ENCODE measurements around the gene BCL2L14. TPM values are rescaled to one million over a fixed set of nuclear protein-coding genes. Genes with fewer than 3 reads are reported as not detected.
"Not testable (repeated sequence)": the region's sequence is repeated elsewhere in the genome, so short reads cannot be mapped to it uniquely, and the experiment has no call there.

Gene BCL2L14
- total RNA-seq, 2 experiments from 2014 or later: 11.5 to 12.7 TPM

DNA sequence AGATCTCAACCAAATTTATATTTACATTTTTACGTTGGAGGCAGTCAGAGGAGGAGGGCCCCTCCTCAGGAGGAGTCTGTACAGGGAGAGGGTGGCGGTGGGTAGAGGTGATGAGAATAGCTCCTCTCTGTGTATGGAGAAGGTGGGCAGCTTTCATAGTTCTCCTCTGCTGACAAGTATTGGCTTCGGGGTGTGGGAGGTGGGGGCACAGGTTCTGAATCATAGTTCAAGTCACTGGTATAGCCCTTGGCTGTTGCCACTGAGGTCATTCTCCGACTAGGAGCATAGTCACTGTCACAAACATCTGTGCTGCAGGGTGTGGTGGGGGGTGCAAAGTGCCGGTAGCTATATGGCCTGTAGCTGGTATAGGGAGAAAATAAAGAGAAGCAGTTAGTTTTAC is 50.3 kb downstream of the BCL2L14 start:
- H3K36me3 Mint-ChIP-seq: peaks cover 3% of the 10 kb centered on the region
- no peaks in the 10 kb centered on the region for H3K4me1 Mint-ChIP-seq (ENCODE audit: low read depth)
- intact Hi-C loops (cut with micrococcal nuclease): no loop called here
- CTCF ChIA-PET: no interaction called here
- no peak overlapping the region for H3K27ac Mint-ChIP-seq
- DNase-seq: no peak
- POLR2A ChIA-PET: interaction anchor here (0.6 kb wide), 1 partner anchor 78 kb away, joined by 4 read pairs; no protein-coding TSS in a partner anchor
- H3K4me3 Mint-ChIP-seq: no peak overlapping the region
- H3K27me3 Mint-ChIP-seq: no peaks in the 10 kb centered on the region
- H3K9me3 Mint-ChIP-seq: no peaks in the 10 kb centered on the region

DNA sequence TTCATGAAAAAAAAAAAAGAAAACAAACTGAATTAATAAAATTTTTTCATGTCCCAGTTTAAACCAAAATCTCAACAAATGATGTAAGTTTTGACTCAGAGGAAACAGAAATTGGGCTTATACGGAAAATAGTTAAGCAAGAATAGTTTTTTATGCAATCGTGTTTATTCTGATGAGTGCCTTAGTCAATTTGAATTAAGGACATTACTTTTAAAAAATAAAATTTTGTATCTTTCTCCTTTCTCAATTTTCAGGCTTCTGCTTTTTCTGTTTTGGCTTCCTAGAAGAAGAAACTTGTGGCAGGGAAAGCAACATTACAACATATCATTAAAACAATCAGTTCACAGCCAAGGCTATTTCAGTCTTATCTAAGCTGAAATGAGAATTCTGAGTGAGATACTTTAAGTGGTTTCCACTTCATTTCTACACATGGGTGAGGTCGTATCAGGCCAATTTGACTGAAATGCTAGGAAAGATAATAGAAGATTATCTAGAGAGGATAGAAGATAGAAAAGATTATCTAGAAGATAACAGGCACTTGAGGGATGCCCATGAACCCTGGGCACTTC is 52.4 kb downstream of the BCL2L14 start:
- Mint-ChIP-seq H3K4me3 (no peak overlapping the region), H3K27ac (no peak overlapping the region), H3K9me3 (no peaks in the 10 kb centered on the region), H3K4me1 (ENCODE audit: low read depth) (no peaks in the 10 kb centered on the region), H3K27me3 (no peaks in the 10 kb centered on the region), H3K36me3 (peaks cover 3% of the 10 kb centered on the region)
- intact Hi-C loops (cut with micrococcal nuclease): no loop called here
- POLR2A ChIA-PET: no interaction called here
- CTCF ChIA-PET: interaction anchor here (0.7 kb wide), 1 partner anchor 38 kb away, joined by 3 read pairs; no protein-coding TSS in a partner anchor
- no peak for DNase-seq

DNA sequence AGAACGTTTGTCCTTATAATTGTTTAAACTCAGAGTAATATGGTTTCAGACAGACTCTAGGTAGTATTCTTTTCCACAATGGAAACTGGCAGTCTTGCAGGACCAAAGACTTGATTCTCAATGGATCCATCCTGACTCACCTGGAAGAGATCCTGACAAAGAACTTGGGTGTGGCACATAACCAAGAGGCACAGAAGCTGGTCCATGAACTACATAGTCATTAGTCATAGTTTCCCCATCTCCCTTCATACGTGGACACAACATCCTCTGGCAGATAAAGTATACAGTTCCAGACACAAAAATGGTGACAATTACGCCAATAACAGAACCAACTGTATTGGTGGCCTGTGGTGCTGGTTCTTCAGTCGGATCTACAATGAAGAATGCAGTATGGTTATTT is 55.8 kb downstream of the BCL2L14 start:
- H3K27me3 Mint-ChIP-seq: no peaks in the 10 kb centered on the region
- no peak overlapping the region for H3K27ac Mint-ChIP-seq
- CTCF ChIA-PET: no interaction called here
- POLR2A ChIA-PET: no interaction called here
- H3K4me3 Mint-ChIP-seq: no peak overlapping the region
- DNase-seq: no peak
- H3K4me1 Mint-ChIP-seq (ENCODE audit: low read depth): no peaks in the 10 kb centered on the region
- intact Hi-C loops (cut with micrococcal nuclease): no loop called here
- H3K36me3 Mint-ChIP-seq: peaks cover 5% of the 10 kb centered on the region
- no peaks in the 10 kb centered on the region for H3K9me3 Mint-ChIP-seq

DNA sequence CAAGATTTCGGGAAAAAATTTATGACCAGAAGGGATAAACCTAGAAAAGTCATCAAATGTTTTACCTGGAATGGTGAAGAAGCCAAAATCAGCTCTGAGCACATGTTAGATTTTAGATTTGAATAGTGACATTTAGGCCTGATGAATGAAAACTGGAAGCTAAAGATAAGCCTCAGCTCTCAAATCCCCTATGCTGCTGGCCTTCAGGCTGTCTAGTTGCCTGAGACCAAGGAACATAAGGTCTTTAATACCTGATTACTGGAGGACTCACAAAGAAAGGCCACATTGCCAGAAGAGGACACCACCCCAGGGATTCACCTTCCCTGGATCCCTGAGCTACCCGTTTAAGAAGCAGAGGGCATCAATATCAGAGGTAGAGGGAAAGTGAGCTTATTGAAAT is 56.6 kb downstream of the BCL2L14 start:
- no peak for DNase-seq
- ChIA-PET POLR2A (no interaction called here), CTCF (interaction anchor here (0.9 kb wide), 1 partner anchor 200 kb away, joined by 5 read pairs; no protein-coding TSS in a partner anchor)
- no peaks in the 10 kb centered on the region for H3K9me3 Mint-ChIP-seq
- H3K36me3 Mint-ChIP-seq: peaks cover 3% of the 10 kb centered on the region
- H3K27ac Mint-ChIP-seq: no peak overlapping the region
- no peaks in the 10 kb centered on the region for H3K4me1 Mint-ChIP-seq (ENCODE audit: low read depth)
- H3K4me3 Mint-ChIP-seq: no peak overlapping the region
- intact Hi-C loops (cut with micrococcal nuclease): no loop called here
- H3K27me3 Mint-ChIP-seq: no peaks in the 10 kb centered on the region

DNA sequence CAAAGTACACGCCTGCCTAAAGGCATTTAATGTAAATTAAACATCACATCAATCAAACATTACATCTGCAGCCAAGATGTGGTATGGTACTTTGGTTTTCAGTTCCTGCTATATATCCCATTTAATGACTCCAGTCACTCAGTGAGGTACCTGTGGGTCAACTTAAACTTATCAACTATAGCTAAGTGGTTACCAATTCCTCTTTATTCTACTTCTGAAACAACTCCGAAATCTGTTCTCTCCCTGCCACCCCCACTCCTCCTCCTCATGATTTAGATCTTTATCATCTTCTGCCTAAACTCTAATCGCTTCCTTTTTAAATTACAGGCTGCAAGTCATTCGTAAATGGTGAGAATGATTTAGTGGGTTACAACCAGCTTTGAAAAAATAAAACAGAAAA is 57.9 kb downstream of the BCL2L14 start:
- no peak for DNase-seq
- POLR2A ChIA-PET: no interaction called here
- intact Hi-C loops (cut with micrococcal nuclease): no loop called here
- Mint-ChIP-seq H3K9me3 (no peaks in the 10 kb centered on the region), H3K36me3 (peaks cover 2% of the 10 kb centered on the region), H3K4me1 (ENCODE audit: low read depth) (no peaks in the 10 kb centered on the region), H3K4me3 (no peak overlapping the region), H3K27me3 (no peaks in the 10 kb centered on the region), H3K27ac (no peak overlapping the region)
- CTCF ChIA-PET: no interaction called here

DNA sequence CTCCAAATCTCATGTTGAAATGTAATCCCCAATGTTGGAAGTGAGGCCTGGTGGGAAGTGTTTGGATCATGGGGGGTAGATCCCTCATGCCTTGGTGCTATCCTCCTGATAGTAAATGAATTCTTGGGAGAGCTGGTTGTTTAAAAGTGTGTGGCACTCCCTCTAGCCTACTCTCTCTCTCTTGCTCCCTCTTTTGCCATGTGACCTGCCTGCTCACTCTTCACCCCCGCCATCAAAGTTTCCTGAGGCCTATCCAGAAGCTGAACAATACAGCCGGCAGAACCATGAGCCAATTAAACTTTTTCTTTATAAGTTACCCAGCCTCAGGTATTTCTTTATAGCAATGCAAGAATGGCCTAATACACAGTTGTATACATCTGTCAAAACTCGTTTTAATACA is 62.5 kb downstream of the BCL2L14 start:
- Mint-ChIP-seq H3K36me3 (peaks cover 3% of the 10 kb centered on the region), H3K27ac (no peak overlapping the region), H3K4me3 (no peak overlapping the region), H3K27me3 (peaks cover 4% of the 10 kb centered on the region), H3K4me1 (ENCODE audit: low read depth) (no peaks in the 10 kb centered on the region), H3K9me3 (no peaks in the 10 kb centered on the region)
- CTCF ChIA-PET: no interaction called here
- POLR2A ChIA-PET: no interaction called here
- intact Hi-C loops (cut with micrococcal nuclease): no loop called here
- DNase-seq: no peak

DNA sequence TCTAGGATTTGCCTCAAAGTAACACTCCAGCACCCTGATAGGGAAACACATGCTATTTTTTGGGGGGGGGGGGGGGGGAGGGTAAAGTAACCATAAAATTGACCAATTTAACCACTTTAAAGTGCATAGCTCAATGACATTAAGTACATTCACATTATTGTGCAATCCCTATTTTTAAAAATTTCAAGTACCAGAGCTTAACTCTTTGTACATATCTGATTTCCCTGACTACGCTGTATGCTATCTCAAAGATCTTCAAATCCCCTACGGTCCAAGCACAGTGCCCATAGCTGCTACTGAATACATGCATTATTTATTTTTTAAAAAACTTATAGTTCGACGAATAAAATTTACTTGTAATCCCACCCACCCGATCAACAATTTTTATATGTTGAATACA is 63.0 kb downstream of the BCL2L14 start:
- peaks cover 4% of the 10 kb centered on the region for H3K36me3 Mint-ChIP-seq
- intact Hi-C loops (cut with micrococcal nuclease): no loop called here
- CTCF ChIA-PET: no interaction called here
- H3K4me1 Mint-ChIP-seq (ENCODE audit: low read depth): no peaks in the 10 kb centered on the region
- H3K4me3 Mint-ChIP-seq: no peak overlapping the region
- POLR2A ChIA-PET: no interaction called here
- H3K27me3 Mint-ChIP-seq: peaks cover 4% of the 10 kb centered on the region
- no peak for DNase-seq
- H3K9me3 Mint-ChIP-seq: no peaks in the 10 kb centered on the region
- H3K27ac Mint-ChIP-seq: no peak overlapping the region

DNA sequence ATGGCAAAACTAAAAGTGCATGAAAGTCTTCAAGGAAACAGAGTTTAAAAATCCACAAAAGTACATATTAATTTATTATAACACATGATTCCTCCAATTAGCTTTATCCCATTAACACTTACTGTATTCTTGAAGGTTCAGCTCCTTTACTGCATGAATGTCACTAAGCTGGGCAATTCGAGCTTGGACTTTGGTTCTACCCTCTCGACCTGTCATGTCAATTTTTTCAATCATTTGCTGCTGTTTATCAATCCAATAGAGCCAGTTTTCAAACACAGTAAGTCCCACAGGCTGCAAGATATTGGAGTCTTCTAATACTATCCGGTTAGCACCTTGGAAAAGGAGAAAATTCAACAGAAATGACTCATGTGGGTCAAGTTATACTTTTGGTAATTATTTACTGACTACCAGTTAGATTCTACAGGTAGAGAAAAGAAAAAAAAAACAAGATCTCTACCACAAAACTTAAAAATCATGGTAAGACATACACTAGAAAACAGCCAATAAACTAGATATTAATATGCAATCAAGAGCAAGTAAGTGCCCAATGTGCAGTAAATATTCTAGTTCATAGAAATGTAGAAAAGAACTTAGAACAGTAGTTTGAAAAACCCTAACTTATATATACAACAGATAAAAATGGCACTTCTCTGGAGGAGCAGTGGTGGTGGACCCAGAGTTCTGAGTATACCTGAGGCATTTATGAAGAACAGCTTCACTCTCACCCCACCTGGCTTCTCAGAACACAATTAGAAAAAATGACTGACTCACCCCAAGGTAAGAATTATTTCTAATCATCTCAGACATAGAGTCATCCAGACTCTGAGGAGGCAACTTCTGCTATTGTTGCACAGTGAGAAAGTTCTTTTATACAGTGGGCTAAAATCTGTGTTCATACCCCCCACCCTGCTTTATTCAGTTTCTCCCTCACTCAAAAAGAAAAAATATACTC is 67.7 kb downstream of the BCL2L14 start:
- H3K27me3 Mint-ChIP-seq: peaks cover 4% of the 10 kb centered on the region
- peaks cover 3% of the 10 kb centered on the region for H3K36me3 Mint-ChIP-seq
- no peak overlapping the region for H3K4me3 Mint-ChIP-seq
- intact Hi-C loops (cut with micrococcal nuclease): no loop called here
- POLR2A ChIA-PET: no interaction called here
- CTCF ChIA-PET: no interaction called here
- no peaks in the 10 kb centered on the region for H3K4me1 Mint-ChIP-seq (ENCODE audit: low read depth)
- no peaks in the 10 kb centered on the region for H3K9me3 Mint-ChIP-seq
- DNase-seq: no peak
- H3K27ac Mint-ChIP-seq: no peak overlapping the region

DNA sequence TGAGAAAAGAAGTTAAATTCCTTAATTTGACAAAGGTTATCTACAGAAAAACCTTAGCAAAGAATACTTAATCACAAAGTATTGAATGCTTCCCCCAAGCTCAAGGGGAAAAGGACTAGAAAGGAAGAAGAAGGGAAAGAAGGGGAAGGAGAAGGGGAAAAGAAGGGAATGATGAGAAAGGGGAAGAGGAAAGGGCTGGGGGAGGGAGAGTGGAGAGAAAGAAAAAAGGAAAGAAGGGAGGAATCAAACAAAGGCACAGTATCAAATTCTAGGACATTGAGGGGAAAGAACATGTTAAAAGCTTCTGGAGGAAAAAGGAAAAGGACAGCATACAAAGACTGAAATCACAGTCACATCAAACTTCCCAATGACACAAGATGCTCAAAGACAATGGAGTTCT is 70.3 kb downstream of the BCL2L14 start:
- Mint-ChIP-seq H3K27me3 (no peaks in the 10 kb centered on the region), H3K4me1 (ENCODE audit: low read depth) (no peaks in the 10 kb centered on the region), H3K27ac (no peak overlapping the region), H3K4me3 (no peak overlapping the region), H3K36me3 (peaks cover 3% of the 10 kb centered on the region), H3K9me3 (no peaks in the 10 kb centered on the region)
- ChIA-PET CTCF (no interaction called here), POLR2A (no interaction called here)
- no peak for DNase-seq
- intact Hi-C loops (cut with micrococcal nuclease): no loop called here

DNA sequence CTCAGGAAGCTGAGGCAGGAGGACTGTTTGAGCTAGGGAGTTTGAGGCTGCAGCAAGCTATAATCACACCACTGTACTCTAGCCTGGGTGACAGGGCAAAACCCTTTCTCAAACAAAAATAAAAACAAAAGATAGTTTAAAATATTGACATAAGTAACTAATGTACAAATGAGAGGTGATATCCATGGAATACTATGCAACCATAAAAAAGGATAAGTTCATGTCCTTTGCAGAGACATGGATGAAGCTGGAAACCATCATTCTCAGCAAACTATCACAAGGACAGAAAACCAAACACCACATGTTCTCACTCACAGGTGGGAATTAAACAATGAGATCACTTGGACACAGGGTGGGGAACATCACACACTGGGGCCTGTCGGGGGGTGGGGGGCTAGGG is 73.8 kb downstream of the BCL2L14 start:
- H3K27ac Mint-ChIP-seq; intact Hi-C loops (cut with micrococcal nuclease); H3K9me3 Mint-ChIP-seq; H3K4me1 Mint-ChIP-seq (ENCODE audit: low read depth); H3K27me3 Mint-ChIP-seq; H3K36me3 Mint-ChIP-seq; POLR2A ChIA-PET; DNase-seq; CTCF ChIA-PET; H3K4me3 Mint-ChIP-seq: not testable (repeated sequence)

DNA sequence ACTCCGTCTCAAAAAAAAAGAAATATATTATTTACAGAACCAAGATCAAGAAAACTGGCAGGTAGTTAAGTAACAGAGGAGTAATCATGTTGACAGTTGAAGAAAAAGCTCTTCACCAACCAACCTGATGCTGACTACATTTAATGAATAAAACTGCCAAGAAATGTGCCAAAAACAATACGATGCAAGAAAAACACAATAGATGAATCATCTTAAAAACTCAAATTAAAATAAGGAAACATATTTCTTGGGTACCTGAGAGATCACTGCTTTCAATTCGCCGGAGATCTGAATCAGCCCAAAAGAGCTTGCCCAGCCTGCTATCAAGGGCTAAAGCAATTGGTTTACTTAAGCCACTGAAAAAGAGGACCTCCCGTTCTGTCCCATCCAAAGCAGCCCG is 76.4 kb downstream of the BCL2L14 start:
- H3K27me3 Mint-ChIP-seq: no peaks in the 10 kb centered on the region
- no peak for DNase-seq
- no peaks in the 10 kb centered on the region for H3K4me1 Mint-ChIP-seq (ENCODE audit: low read depth)
- ChIA-PET CTCF (no interaction called here), POLR2A (interaction anchor here (0.6 kb wide), 1 partner anchor 53 kb away, joined by 4 read pairs; no protein-coding TSS in a partner anchor)
- no peaks in the 10 kb centered on the region for H3K9me3 Mint-ChIP-seq
- H3K27ac Mint-ChIP-seq: no peak overlapping the region
- intact Hi-C loops (cut with micrococcal nuclease): no loop called here
- H3K4me3 Mint-ChIP-seq: no peak overlapping the region
- H3K36me3 Mint-ChIP-seq: peaks cover 1% of the 10 kb centered on the region

Data from activated CD4-positive, alpha-beta memory T cell treated with anti-CD3 and anti-CD28 coated beads for 36 hours (primary cell).